ENCODE measurements around the gene PTPA.

PTPA gene

DNA sequence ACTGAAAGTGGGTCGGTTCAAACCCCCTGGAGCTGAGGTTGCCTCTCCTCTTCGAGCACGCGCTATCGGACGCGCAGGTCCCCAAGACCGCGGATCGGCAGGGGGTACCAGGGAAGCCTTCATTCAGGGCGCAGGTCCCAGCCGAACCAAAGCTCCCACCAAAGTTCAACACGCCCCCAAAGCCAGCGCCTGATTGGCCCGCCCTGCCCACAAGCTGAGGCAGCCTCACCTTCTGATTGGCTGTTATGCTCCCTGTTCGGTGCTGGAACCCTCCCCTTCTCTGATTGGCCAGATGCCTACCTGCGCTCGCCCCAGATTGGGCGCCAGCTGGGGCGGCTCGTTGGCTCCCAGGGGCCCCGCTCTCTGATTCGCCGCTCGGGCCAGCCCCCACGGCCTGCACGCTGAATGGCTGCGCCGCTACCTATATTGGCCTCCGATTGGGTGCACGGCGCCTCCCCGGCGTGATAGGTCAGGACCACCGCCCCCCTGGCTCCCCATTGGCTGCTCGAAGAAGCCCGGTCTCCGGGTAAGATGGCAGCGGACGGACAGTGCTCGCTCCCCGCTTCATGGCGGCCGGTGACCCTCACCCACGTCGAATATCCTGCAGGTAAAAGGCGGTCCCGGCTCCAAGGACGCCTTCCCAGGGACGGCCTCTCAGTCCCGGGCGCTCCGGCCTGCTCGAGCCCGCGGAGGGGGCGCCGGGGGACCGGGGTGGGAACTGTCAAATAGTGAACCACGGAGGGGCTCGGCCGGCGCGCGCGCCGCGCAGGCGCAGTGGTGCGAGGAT is 30.4 kb upstream of the PTPA start, which contains the start of gene DOLPP1:
TSS of gene DOLPP1 (plus strand) at position 511 of the 787 bp plus-strand sequence. CDS start at position 532, 21 bp downstream.
- peak within 1 kb of the TSS; percentile 53 for H3K27ac ChIP-seq
- peak; percentile 98 for DNase-seq (ENCODE audit: low read depth, low spot score)

DNA sequence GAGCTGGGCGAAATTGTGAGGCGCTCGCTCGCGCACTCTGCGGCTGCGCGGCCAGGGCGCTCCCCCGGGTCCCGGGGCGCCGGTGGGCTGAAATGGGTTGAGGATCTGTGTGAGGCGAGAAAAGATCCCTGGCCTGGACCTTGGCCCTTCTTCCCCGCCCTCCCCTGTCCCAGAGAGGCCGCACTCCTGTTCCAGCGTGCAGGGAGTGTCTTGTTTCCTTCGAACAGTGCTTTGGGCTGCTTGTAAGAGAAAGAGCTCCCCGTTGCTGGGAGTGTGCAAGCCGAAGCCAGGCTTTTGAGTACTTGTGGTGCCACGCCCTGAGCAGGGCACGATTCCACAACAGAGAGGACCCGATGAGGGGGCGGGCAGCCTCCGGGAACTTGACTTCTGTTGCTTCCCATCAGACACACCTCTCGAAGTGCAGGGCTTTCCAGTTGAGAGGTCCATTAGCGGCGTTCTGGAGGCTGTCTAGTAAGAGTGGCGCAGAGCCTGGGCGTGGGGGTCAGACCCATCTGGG is 29.8 kb upstream of the PTPA start:
- DNase-seq (ENCODE audit: low read depth, low spot score), result no peak

DNA sequence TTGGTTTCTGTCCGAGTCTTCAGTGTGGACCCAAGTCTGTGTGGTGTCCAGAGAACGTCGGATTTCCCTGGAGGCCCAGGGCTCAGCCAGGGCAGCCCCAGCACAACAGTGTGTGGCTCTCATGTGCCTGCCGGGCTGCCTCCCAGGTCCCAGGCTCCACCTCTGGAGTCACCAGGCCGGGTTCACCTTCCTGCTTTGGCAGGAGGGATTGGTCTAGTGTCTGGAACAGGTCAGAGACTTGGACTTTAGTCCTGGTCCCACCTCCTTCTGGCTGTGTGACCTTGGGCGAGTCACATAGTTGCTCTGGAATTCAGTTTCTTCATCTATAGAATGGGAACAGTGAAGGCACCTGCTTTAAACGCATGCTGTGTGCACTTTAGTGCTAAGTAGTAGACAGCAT is 27.1 kb upstream of the PTPA start:
- no peak for DNase-seq (ENCODE audit: low read depth, low spot score)
- H3K27ac ChIP-seq, result no peak overlapping the region

More for the DNA sequence above, 29.8 kb upstream of the PTPA start:
- H3K27ac ChIP-seq, result peak overlapping the region; percentile 53

DNA sequence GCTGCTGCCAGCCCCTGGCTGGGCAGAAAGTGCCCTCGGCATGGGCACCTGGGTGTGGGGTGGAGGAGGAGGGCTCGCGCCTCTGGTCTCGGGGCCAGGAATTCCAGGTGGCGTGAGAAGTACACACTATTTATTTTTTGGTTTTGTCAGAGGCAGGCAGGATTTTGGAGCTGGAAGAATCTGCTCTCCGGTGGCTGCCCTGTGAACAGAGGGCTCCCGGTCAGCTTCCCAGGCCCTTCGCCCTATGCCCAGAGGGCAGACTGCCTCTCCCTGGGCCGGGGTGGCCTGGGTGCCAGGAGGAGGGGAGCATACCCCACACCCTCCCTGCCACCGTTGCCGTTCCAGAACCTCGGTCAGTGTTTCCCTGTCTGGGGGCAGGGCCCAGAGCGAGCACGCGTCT is 22.0 kb upstream of the PTPA start:
- H3K27ac ChIP-seq, result no peak overlapping the region
- DNase-seq (ENCODE audit: low read depth, low spot score), result no peak

DNA sequence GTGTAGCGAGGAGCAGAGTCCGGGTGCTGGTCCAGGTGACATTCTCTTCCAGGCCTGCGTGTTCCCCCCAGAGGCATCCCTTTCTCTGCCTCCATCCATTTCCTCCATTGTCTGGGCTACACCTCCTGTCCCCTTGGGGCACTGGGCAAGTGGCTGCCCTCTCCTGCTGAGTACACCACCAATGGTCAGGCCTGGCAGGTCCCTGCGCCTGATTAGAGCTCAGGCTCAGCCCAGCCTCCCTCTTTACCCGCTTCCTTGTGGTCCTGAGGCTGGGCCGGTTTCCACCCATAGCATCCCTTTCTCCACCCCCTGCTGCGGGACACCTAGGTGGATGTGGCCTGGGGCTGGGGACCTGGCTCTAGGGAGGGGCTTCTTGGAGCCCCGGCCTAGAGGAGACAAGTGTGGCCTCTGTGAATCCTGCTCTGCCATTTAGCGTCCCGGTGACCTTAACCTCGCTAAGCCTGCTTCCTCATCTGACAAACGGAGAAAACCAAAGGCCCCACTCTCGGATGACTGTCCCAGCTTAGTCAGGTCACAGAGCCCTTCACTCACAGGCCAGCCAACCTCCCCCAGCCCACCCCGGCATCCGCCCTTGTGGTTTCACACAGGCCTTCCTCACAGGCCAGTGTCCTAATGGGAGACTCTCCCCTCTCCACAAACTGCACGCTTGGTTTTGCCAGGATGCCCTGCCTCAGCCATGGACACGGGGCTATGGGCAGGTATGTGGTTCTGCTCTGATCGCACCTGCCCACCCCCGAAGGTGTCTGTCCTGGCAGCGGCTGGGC is 17.4 kb upstream of the PTPA start:
- no peak overlapping the region for H3K27ac ChIP-seq
- no peak for DNase-seq (ENCODE audit: low read depth, low spot score)

GRCh38 chr9:129094387-129095169 is 16.6 kb upstream of the PTPA start:
- no peak overlapping the region for H3K27ac ChIP-seq

GRCh38 chr9:129095170-129095667 is 16.0 kb upstream of the PTPA start:
- DNase-seq (ENCODE audit: low read depth, low spot score), result no peak
- no peak overlapping the region for H3K27ac ChIP-seq

More at GRCh38 chr9:129094387-129095169, 16.6 kb upstream of the PTPA start:
- DNase-seq (ENCODE audit: low read depth, low spot score), result no peak

DNA sequence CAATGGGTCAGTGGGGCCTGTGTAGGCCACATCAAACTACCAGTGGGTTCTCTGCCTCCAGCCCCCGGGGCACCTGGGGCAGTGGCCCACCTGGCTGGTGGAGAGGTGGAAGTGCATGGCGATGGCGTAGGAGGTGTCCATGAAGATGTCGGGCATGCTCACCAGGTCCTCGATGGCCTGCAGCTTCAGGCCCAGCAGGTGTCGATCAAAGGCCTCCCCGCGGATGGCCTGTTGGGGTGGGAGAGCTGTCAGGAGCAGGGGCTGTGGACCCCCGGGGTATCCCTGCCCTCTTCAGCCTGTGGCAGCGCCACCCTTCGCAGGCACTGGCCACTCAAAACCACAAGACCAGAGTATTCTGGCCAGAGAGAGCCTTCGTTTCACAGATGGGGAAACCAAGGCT is 15.3 kb upstream of the PTPA start:
- no peak for DNase-seq (ENCODE audit: low read depth, low spot score)

DNA sequence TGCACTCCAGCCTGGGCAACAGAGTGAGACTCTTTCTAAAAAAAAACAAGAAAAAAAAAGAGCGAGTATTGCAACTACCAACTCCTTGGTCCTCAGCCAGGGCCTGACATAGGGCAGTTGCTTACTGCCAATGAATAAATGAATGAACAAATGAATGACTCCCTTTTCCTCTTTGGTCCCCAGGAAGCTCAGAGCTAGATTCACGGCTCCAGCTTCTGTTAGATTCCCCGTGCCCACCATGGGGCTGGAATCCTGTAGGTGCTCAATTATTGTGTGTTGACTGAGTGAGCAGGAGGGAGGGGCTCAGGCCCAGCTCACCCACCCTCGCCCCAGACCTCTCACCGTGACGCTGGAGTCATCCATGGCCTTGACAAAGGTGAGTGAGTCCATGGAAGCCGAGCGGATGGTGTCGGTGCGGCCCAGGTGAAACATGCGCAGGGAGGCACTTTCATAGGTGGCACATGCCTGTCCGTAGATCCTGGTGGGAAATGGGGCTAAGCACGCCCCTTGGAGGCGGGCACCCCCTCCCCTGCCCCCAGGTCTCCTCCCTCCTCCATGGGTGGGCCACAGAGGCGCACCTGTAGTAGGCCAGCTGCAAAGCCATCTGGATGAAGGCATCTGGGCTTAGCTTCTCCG is 13.4 kb upstream of the PTPA start:
- no peak for DNase-seq (ENCODE audit: low read depth, low spot score)
- no peak overlapping the region for H3K27ac ChIP-seq

More for the DNA sequence above, 15.3 kb upstream of the PTPA start:
- H3K27ac ChIP-seq, result no peak overlapping the region

GRCh38 chr9:129098328-129098727 is 12.9 kb upstream of the PTPA start:
- no peak overlapping the region for H3K27ac ChIP-seq
- no peak for DNase-seq (ENCODE audit: low read depth, low spot score)

GRCh38 chr9:129100383-129101169 is 10.6 kb upstream of the PTPA start:
- DNase-seq (ENCODE audit: low read depth, low spot score), result no peak
- H3K27ac ChIP-seq, result no peak overlapping the region

DNA sequence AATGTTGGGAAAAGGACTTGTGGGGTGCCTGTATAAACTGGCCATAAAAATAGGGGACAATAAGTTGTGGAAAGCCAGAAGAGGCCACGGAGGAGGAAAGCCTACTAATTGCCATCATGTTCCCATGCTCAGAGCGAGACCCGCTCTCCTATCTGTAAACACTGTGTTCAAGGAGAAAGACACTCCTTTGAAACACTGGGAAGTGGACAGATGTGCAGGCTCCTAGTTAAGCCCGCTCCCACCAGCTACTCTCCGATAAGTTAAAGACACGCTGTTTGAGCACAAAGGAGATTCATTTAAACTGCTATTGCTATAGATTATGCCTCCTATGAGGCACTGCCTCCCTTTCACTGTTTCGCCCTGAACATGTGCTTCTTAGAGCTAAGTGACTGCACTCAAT is 9.9 kb upstream of the PTPA start:
- no peak overlapping the region for H3K27ac ChIP-seq
- no peak for DNase-seq (ENCODE audit: low read depth, low spot score)

- no peak for DNase-seq (ENCODE audit: low read depth, low spot score)
- H3K27ac ChIP-seq, result no peak overlapping the region
These were observed 9.1 kb upstream of the PTPA start for GRCh38 chr9:129102095-129102525.

DNA sequence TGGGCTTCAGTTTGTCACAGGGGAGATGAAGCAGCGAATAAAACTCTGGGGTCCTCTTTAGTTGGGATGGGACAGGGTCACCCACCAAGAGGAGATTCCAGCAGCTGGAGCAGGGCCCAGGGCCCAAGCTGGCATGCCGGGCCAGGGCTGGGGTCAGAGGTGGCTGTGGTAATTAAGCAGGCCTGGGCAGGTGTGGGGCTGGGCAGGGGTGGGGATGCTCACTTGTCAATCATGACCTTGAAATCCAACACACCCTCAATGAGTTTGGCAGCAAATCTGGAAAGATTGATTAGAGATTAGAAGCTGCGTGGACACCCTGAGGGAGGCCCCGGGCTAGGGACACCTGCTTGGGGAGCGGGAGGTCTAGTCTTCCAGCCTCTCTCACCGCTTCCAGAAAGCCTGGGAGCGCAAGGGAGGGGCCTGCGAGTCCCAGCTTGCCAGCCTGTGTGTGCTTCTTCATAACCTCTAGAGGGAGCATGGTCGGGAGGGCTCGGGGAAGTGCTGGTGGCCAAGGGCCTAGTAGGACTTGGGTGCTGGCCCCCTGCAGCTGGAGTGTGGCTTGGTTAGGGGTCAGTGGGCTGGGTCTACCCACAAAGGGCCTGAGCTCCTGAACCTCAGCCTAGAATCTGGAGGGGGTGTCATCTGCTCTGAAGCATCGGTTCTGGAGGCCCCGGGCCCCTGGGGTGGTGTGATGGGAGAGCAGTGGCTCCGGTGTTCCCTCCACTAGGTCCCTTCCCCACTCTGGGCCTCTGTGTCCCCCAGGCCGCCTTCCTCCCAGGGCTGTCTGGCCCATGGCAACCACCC is 8.2 kb upstream of the PTPA start:
- no peak for DNase-seq (ENCODE audit: low read depth, low spot score)
- H3K27ac ChIP-seq, result no peak overlapping the region

- no peak overlapping the region for H3K27ac ChIP-seq
- no peak for DNase-seq (ENCODE audit: low read depth, low spot score)
These were observed 7.6 kb upstream of the PTPA start for GRCh38 chr9:129103595-129103965.

DNA sequence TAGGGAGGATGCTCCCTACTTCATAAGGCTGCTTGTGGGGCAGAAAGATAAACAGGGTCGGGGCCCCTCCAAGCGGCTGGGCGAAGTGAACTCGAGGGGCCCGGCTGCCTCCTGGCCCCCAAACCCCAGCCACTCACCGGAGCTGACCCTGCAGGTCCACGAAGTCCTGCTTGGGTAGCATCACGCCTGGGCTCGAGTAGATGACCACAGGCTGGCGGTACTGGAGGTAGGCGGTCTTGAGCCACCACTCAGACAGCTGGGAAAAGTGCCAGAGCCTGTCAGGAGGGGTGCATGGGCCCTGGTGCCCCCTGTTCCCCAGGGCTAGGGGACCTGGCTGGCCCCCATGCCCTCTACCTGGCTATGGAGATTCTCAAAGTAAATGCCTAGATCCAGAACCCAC is 7.2 kb upstream of the PTPA start:
- no peak overlapping the region for H3K27ac ChIP-seq
- no peak for DNase-seq (ENCODE audit: low read depth, low spot score)

GRCh38 chr9:129105857-129106694 is 5.1 kb upstream of the PTPA start:
- no peak for DNase-seq (ENCODE audit: low read depth, low spot score)
- H3K27ac ChIP-seq, result no peak overlapping the region

All from epithelial cell of prostate (primary cell).